GM06990 (cell line): ENCODE results near the gene TTYH2.

Experiments
- DNase-seq: peaks from one replicate; pipeline ENCODE4 v3.0.0-alpha.2; 2011; ENCODE audit not compliant: insufficient read length; ENCODE audit errors: extremely low read depth
- H3K27me3 ChIP-seq: replicated peaks from 2 replicates; pipeline ENCODE4 v1.6.0; 2011; ENCODE audit warnings: low read length; ENCODE audit not compliant: control insufficient read depth, insufficient read depth
- H3K36me3 ChIP-seq: 2 replicates; pipeline ENCODE4 v1.5.1; 2011; ENCODE audit warnings: low read length; ENCODE audit not compliant: control insufficient read depth, insufficient read depth
- H3K4me3 ChIP-seq: replicated peaks from 2 replicates; pipeline ENCODE4 v1.5.1; 2011; ENCODE audit warnings: low read depth, mild to moderate bottlenecking, control low read depth, low read length
- CTCF ChIP-seq: IDR thresholded peaks from 2 replicates; pipeline ENCODE4 v1.5.1; 2011; ENCODE audit warnings: low read length, control low read depth, mild to moderate bottlenecking, inconsistent platforms; ENCODE audit not compliant: insufficient read depth, poor library complexity, severe bottlenecking

TTYH2 gene

GRCh38 chr17:74271901-74272561 is 58.7 kb downstream of the TTYH2 start:
- Histone ChIP-seq H3K4me3 (no peak overlapping the region), H3K36me3 (no peaks in the 10 kb centered on the region), H3K27me3 (no peaks in the 10 kb centered on the region; the same call in 1 of the 2 replicates)
- no peak for DNase-seq
- TF ChIP-seq CTCF: no peak

- no peaks in the 10 kb centered on the region; the same call in 1 of the 2 replicates for H3K27me3 ChIP-seq
- H3K36me3 ChIP-seq: no peaks in the 10 kb centered on the region
- no peak for TF ChIP-seq CTCF
- no peak for DNase-seq
- no peak overlapping the region for H3K4me3 ChIP-seq
Observed at GRCh38 chr17:74272731-74273201, 59.4 kb downstream of the TTYH2 start.

- no peak for TF ChIP-seq CTCF
- Histone ChIP-seq H3K36me3 (no peaks in the 10 kb centered on the region), H3K27me3 (no peaks in the 10 kb centered on the region; the same call in 1 of the 2 replicates), H3K4me3 (no peak within 1 kb of the TSS)
- no peak for DNase-seq
Observed at GRCh38 chr17:74274060-74274708, 60.8 kb downstream of the TTYH2 start, which contains the start of gene DNAI2. Gene DNAI2 (plus strand): TSS chr17:74274234. CDS start chr17:74281818, 7,584 bp downstream.

- Histone ChIP-seq H3K4me3 (no peak overlapping the region), H3K36me3 (no peaks in the 10 kb centered on the region), H3K27me3 (no peaks in the 10 kb centered on the region; the same call in 1 of the 2 replicates)
- no peak for TF ChIP-seq CTCF
- DNase-seq: no peak
Observed at GRCh38 chr17:74274709-74275340, 61.5 kb downstream of the TTYH2 start.

- H3K27me3 ChIP-seq: no peaks in the 10 kb centered on the region; the same call in 1 of the 2 replicates
- DNase-seq: no peak
- no peaks in the 10 kb centered on the region for H3K36me3 ChIP-seq
- no peak overlapping the region for H3K4me3 ChIP-seq
- no peak for TF ChIP-seq CTCF
Observed at GRCh38 chr17:74276051-74276476, 62.7 kb downstream of the TTYH2 start.
